CD4-positive, CD25-positive, alpha-beta regulatory T cell (primary cell): Measurements from ENCODE around the gene TET1. TPM values are rescaled to one million over a fixed set of nuclear protein-coding genes. Genes with fewer than 3 reads are reported as not detected.
"Not testable (repeated sequence)": the region's sequence is repeated elsewhere in the genome, so short reads cannot be mapped to it uniquely, and the experiment has no call there.

Experiments
- ATAC-seq, 2 donors: fragments of 150-1000 bp; cut with Tn5 transposase; one replicate each; pipeline ENCODE4 v1.10.0; 2021; ENCODE audit warnings: low read depth in 2 of 2, moderate number of reproducible peaks in 2 of 2, moderate library complexity in 1 of 2
- DNase-seq, 3 donors: peaks; one replicate each; pipeline versions ENCODE4 v3.0.0 to v3.0.0-alpha.2; 2012 to 2022; ENCODE audit warnings: mixed read lengths in 1 of 3
- H3K27ac ChIP-seq: one replicate; pipeline ENCODE4 v1.7.0; 2013; ENCODE audit warnings: mild to moderate bottlenecking, low read length; ENCODE audit not compliant: insufficient read depth, poor library complexity, severe bottlenecking
- H3K27me3 ChIP-seq: one replicate; pipeline ENCODE4 v1.7.0; 2013; ENCODE audit warnings: low read length; ENCODE audit not compliant: control insufficient read depth, insufficient read depth
- H3K36me3 ChIP-seq: one replicate; pipeline ENCODE4 v1.7.0; 2013; ENCODE audit warnings: mild to moderate bottlenecking, low read length, moderate library complexity; ENCODE audit not compliant: control insufficient read depth, insufficient read depth
- H3K4me1 ChIP-seq: 2 replicates; pipeline ENCODE4 v1.7.0; 2013; ENCODE audit warnings: mild to moderate bottlenecking, low read length; ENCODE audit not compliant: insufficient read depth, control insufficient read depth, poor library complexity, severe bottlenecking
- H3K4me3 ChIP-seq: one replicate; pipeline ENCODE4 v1.7.0; 2013; ENCODE audit warnings: low read depth, mild to moderate bottlenecking, low read length, moderate library complexity
- H3K9me3 ChIP-seq, 2 experiments: 1 replicate in 1 of 2; 2 replicates in 1 of 2; pipeline ENCODE4 v1.7.0; 2013; ENCODE audit warnings: low read length in 2 of 2, mild to moderate bottlenecking in 1 of 2, moderate library complexity in 1 of 2; ENCODE audit not compliant: control insufficient read depth in 2 of 2
- H3K27ac Mint-ChIP-seq, 3 donors: one replicate each; pipeline ENCODE4 v1.8.0; 2020 to 2022; ENCODE audit warnings: mild to moderate bottlenecking in 3 of 3, mixed read lengths in 3 of 3, moderate library complexity in 2 of 3
- H3K27me3 Mint-ChIP-seq: one replicate; pipeline ENCODE4 v1.8.0; 2022; ENCODE audit warnings: mild to moderate bottlenecking, mixed read lengths
- H3K36me3 Mint-ChIP-seq: one replicate; pipeline ENCODE4 v1.8.0; 2020; ENCODE audit warnings: mixed read lengths
- H3K4me1 Mint-ChIP-seq, 4 donors: one replicate each; pipeline ENCODE4 v1.8.0; 2020 to 2022; ENCODE audit warnings: mixed read lengths in 4 of 4, mild to moderate bottlenecking in 1 of 4
- H3K4me3 Mint-ChIP-seq, 4 donors: one replicate each; pipeline ENCODE4 v1.8.0; 2020 to 2022; ENCODE audit warnings: mild to moderate bottlenecking in 4 of 4, mixed read lengths in 4 of 4, moderate library complexity in 3 of 4
- H3K9me3 Mint-ChIP-seq, 7 donors: one replicate each; pipeline ENCODE4 v1.8.0; 2020 to 2022; ENCODE audit warnings: mixed read lengths in 7 of 7, mild to moderate bottlenecking in 3 of 7, moderate library complexity in 2 of 7
- polyA plus RNA-seq, 4 donors: library from polyadenylated mRNA; unstranded; fragments of 300-500 nt; fragmentation: Illumina TruSeq; gene quantifications; one replicate each; pipeline ENCODE4 v1.2.3, GENCODE V29; 2021
- total RNA-seq: library from RNA; stranded (reverse); gene quantifications from one replicate; pipeline ENCODE4 v1.2.3, GENCODE V29; 2022

Gene TET1
- total and polyA plus RNA-seq, 5 donors from 2014 or later = 0.95 to 4.3 (median 1.6) TPM

DNA sequence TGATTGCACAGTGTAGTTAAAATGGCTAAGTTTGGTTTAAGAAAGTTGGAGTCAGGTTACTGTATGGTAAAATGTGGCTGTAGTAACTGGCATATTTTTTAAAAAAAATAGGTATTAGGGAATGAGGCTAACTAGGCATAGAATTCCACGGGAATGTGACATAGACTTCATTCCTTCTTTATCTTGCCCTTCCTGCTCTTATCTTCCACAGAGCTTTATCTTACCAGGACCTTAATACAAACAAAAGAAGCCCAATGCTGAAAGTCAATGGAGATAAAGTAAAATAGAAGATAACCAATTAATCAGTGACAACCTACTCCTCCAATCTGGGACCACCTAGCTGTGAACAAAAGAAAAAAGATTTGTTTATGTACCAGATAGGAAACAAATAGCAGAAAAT lies 58.1 kb downstream of the TET1 start:
- peaks cover 3% of the 10 kb centered on the region for H3K36me3 Mint-ChIP-seq
- no peak overlapping the region for H3K4me3 ChIP-seq
- peaks cover 0 to 11% (median 3%) of the 10 kb centered on the region in 4 donors for H3K4me1 Mint-ChIP-seq
- H3K27me3 ChIP-seq = no peaks in the 10 kb centered on the region
- H3K4me1 ChIP-seq = no peaks in the 10 kb centered on the region
- no peak overlapping the region for H3K27ac ChIP-seq
- H3K27ac Mint-ChIP-seq = no peak overlapping the region
- no peak overlapping the region for H3K4me3 Mint-ChIP-seq
- no peaks in the 10 kb centered on the region for H3K36me3 ChIP-seq
- DNase-seq = no peak
- H3K9me3 ChIP-seq = no peaks in the 10 kb centered on the region
- ATAC-seq = no peak
- no peaks in the 10 kb centered on the region for H3K27me3 Mint-ChIP-seq
- H3K9me3 Mint-ChIP-seq = no peaks in the 10 kb centered on the region

GRCh38 chr10:68619595-68619994 lies 59.5 kb downstream of the TET1 start:
- no peak overlapping the region for H3K27ac Mint-ChIP-seq

GRCh38 chr10:68625316-68625921 lies 65.3 kb downstream of the TET1 start:
- Mint-ChIP-seq H3K9me3 (no peaks in the 10 kb centered on the region), H3K27me3 (no peaks in the 10 kb centered on the region), H3K4me1 (peaks cover 23 to 37% (median 28%) of the 10 kb centered on the region in 4 donors), H3K27ac (peak overlapping the region; percentile 76 to 80 (median 77)), H3K36me3 (peaks cover 6% of the 10 kb centered on the region), H3K4me3 (peak overlapping the region in 3 of 4 donors; percentile 27 to 56 (median 54))
- no peak for ATAC-seq
- H3K9me3 ChIP-seq = no peaks in the 10 kb centered on the region
- H3K4me1 ChIP-seq = peaks cover 26% of the 10 kb centered on the region
- DNase-seq = peak in 2 of 3 donors; percentile 11 to 46
- H3K36me3 ChIP-seq = no peaks in the 10 kb centered on the region
- peak overlapping the region; percentile 58 for H3K4me3 ChIP-seq
- no peaks in the 10 kb centered on the region for H3K27me3 ChIP-seq
- peak overlapping the region; percentile 45 for H3K27ac ChIP-seq

More at GRCh38 chr10:68619595-68619994, 59.5 kb downstream of the TET1 start:
- ATAC-seq (no peak), DNase-seq (no peak)
- Mint-ChIP-seq H3K4me1 (peaks cover 0 to 11% (median 4%) of the 10 kb centered on the region in 4 donors), H3K9me3 (no peaks in the 10 kb centered on the region), H3K36me3 (no peaks in the 10 kb centered on the region), H3K27me3 (no peaks in the 10 kb centered on the region), H3K4me3 (no peak overlapping the region)
- Histone ChIP-seq H3K9me3 (no peaks in the 10 kb centered on the region), H3K4me3 (no peak overlapping the region), H3K27ac (no peak overlapping the region), H3K27me3 (no peaks in the 10 kb centered on the region), H3K4me1 (no peaks in the 10 kb centered on the region), H3K36me3 (no peaks in the 10 kb centered on the region)

GRCh38 chr10:68628576-68629127 lies 68.5 kb downstream of the TET1 start:
- Histone ChIP-seq H3K9me3 (no peaks in the 10 kb centered on the region), H3K4me1 (peaks cover 26% of the 10 kb centered on the region), H3K4me3 (peak overlapping the region; percentile 44), H3K27me3 (no peaks in the 10 kb centered on the region), H3K36me3 (no peaks in the 10 kb centered on the region), H3K27ac (no peak overlapping the region)
- Mint-ChIP-seq H3K9me3 (peaks cover 0 to 1% (median 0%) of the 10 kb centered on the region in 7 donors), H3K27me3 (no peaks in the 10 kb centered on the region), H3K27ac (peak overlapping the region; percentile 21 to 65 (median 33)), H3K4me3 (peak overlapping the region; percentile 21 to 78 (median 46)), H3K4me1 (peaks cover 15 to 34% (median 28%) of the 10 kb centered on the region in 4 donors), H3K36me3 (peaks cover 12% of the 10 kb centered on the region)
- ATAC-seq (no peak), DNase-seq (peak in 1 of 3 donors; percentile 30)

GRCh38 chr10:68632271-68632560 lies 72.1 kb downstream of the TET1 start:
- peaks cover 12% of the 10 kb centered on the region for H3K4me1 ChIP-seq
- not testable (repeated sequence) for H3K4me3 Mint-ChIP-seq

GRCh38 chr10:68633281-68633680 lies 73.1 kb downstream of the TET1 start:
- Mint-ChIP-seq H3K27ac (no peak overlapping the region), H3K9me3 (peaks cover 0 to 1% (median 0%) of the 10 kb centered on the region in 7 donors), H3K4me3 (no peak overlapping the region), H3K36me3 (peaks cover 15% of the 10 kb centered on the region), H3K4me1 (peaks cover 11 to 15% (median 12%) of the 10 kb centered on the region in 4 donors), H3K27me3 (no peaks in the 10 kb centered on the region)
- DNase-seq (no peak), ATAC-seq (no peak)
- Histone ChIP-seq H3K27ac (no peak overlapping the region), H3K4me1 (peaks cover 8% of the 10 kb centered on the region), H3K4me3 (no peak overlapping the region), H3K36me3 (no peaks in the 10 kb centered on the region), H3K9me3 (no peaks in the 10 kb centered on the region), H3K27me3 (no peaks in the 10 kb centered on the region)

More at GRCh38 chr10:68632271-68632560, 72.1 kb downstream of the TET1 start:
- H3K4me3 ChIP-seq, H3K27ac Mint-ChIP-seq, H3K36me3 ChIP-seq, H3K9me3 Mint-ChIP-seq, ATAC-seq, H3K27me3 Mint-ChIP-seq, DNase-seq, H3K9me3 ChIP-seq, H3K27ac ChIP-seq, H3K27me3 ChIP-seq: not testable (repeated sequence)
- H3K4me1 Mint-ChIP-seq = peaks cover 12 to 17% (median 15%) of the 10 kb centered on the region in 4 donors
- peaks cover 12% of the 10 kb centered on the region for H3K36me3 Mint-ChIP-seq

DNA sequence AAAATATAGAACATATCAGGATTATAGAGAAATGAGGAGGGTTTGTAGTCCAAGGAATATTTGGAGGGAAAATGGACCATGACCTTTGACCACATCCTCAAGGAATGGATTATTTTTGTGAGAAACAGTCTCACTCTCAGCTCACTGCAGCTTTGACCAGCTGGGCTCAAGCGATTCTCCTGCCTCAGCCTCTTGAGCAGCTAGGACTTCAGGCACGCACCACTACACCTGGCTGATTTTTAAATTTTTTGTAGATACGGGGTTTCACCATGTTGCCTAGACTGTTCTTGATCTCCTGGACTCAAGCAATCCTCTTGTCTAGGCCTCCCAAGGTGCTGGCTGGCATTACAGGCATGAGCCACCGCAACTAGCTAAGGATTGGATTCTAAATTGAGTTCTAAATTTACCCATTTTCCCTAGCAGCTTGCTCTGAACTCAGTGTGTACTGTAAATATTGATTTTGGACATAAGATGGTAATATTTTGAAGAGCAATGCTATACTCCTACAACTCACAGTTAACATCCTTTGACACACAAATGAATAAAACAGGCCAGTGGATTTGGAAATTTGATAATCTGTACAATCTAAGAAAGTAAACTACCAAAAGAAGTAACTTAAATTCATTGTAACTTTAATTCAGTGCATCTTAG lies 73.8 kb downstream of the TET1 start:
- Histone ChIP-seq H3K36me3 (no peaks in the 10 kb centered on the region), H3K27ac (no peak overlapping the region), H3K27me3 (no peaks in the 10 kb centered on the region), H3K4me1 (peaks cover 2% of the 10 kb centered on the region), H3K4me3 (no peak overlapping the region), H3K9me3 (no peaks in the 10 kb centered on the region)
- ATAC-seq = no peak
- Mint-ChIP-seq H3K9me3 (peaks cover 0 to 1% (median 0%) of the 10 kb centered on the region in 7 donors), H3K4me1 (peaks cover 6 to 9% (median 7%) of the 10 kb centered on the region in 4 donors), H3K27ac (peak overlapping the region in 1 of 3 donors; percentile 28), H3K36me3 (peaks cover 19% of the 10 kb centered on the region), H3K27me3 (no peaks in the 10 kb centered on the region), H3K4me3 (no peak overlapping the region)
- no peak for DNase-seq
